GM19328 (cell line): ENCODE measurements around the gene PRRG3.

Experiments used
- ATAC-seq: cut with Tn5 transposase; IDR thresholded peaks from one replicate; pipeline ENCODE4 v1.9.1; 2021; ENCODE audit warnings: mild to moderate bottlenecking, moderate library complexity; ENCODE audit not compliant: unreplicated experiment

PRRG3 gene

GRCh38 chrX:151741606-151742005, 46.3 kb downstream of the PRRG3 start:
- no peak for ATAC-seq

GRCh38 chrX:151742311-151742710, 47.1 kb downstream of the PRRG3 start:
- no peak for ATAC-seq

- no peak for ATAC-seq
These were observed 48.6 kb downstream of the PRRG3 start for GRCh38 chrX:151743651-151744470.

- no peak for ATAC-seq
These were observed 50.4 kb downstream of the PRRG3 start for GRCh38 chrX:151745651-151746050.

GRCh38 chrX:151746502-151746901, 51.2 kb downstream of the PRRG3 start:
- ATAC-seq = no peak

- no peak for ATAC-seq
These were observed 55.3 kb downstream of the PRRG3 start for GRCh38 chrX:151750511-151750910.

GRCh38 chrX:151752847-151753246, 57.6 kb downstream of the PRRG3 start:
- no peak for ATAC-seq

GRCh38 chrX:151753313-151754046, 58.2 kb downstream of the PRRG3 start:
- ATAC-seq = peak; percentile 88

- ATAC-seq = no peak
These were observed 58.8 kb downstream of the PRRG3 start for GRCh38 chrX:151754047-151754429.

GRCh38 chrX:151754641-151755215, 59.5 kb downstream of the PRRG3 start:
- no peak for ATAC-seq
